Pancreas (tissue), 10 donors: ENCODE measurements around the gene DSTN. TPM values are rescaled to one million over a fixed set of nuclear protein-coding genes. Genes with fewer than 3 reads are reported as not detected.
A peak's percentile ranks its signal among the peaks of the same experiment; 100 is the strongest.

Experiments
- ATAC-seq, 4 donors: fragments of 200-7000 bp; cut with Tn5 transposase; one replicate each; pipeline versions ENCODE4 v1.8.0 to v1.9.1; 2020; ENCODE audit warnings: mild to moderate bottlenecking in 4 of 4, moderate library complexity in 4 of 4
- DNase-seq, 6 donors: peaks; one replicate each; pipeline ENCODE4 v3.0.0-alpha.2; 2020
- FAIRE-seq: peaks from 2 replicates; lab custom pipeline; 2012; peaks lifted over from hg19 to GRCh38; lab: Jason Lieb, UNC
- H3K27ac ChIP-seq, 4 donors: fragments of 200-600 bp; sonication (generic); 1 replicate in 3 of 4; 2 replicates in 1 of 4; pipeline versions ENCODE4 v1.5.0 to v1.8.0; 2020
- H3K27me3 ChIP-seq, 4 donors: fragments of 200-600 bp; one replicate each; pipeline ENCODE4 v1.8.0; 2021
- H3K36me3 ChIP-seq, 3 donors: fragments of 200-600 bp; sonication (generic) in 1 of 3; one replicate each; pipeline versions ENCODE4 v1.5.0 to v1.8.0; 2020 to 2021
- H3K4me1 ChIP-seq, 3 donors: fragments of 200-600 bp; one replicate each; pipeline ENCODE4 v1.8.0; 2021
- H3K4me3 ChIP-seq, 4 donors: fragments of 200-600 bp; sonication (generic) in 2 of 4; one replicate each; pipeline versions ENCODE4 v1.5.0 to v1.8.0; 2020 to 2021
- H3K9me3 ChIP-seq, 4 donors: fragments of 200-600 bp; one replicate each; pipeline ENCODE4 v1.8.0; 2021
- WGBS, 2 donors: extraction: QIAGEN DNeasy Blood & Tissue Kit; methylation state at CpG; one replicate each; pipeline ENCODE4 v1.1.7; 2013; 5-methylcytosine and 5-hydroxymethylcytosine counted together
- intact Hi-C, 3 donors: fragments of 100-400 bp; cut with DNase I; formaldehyde crosslinking; loops; one replicate each; pipeline versions ENCODE4 v1.11.1 to v1.14.2; 2022
- polyA plus RNA-seq, 2 donors: library from polyadenylated mRNA; stranded (reverse); fragments of 200-250 nt; gene quantifications; one replicate each; pipeline ENCODE4 v1.2.3, GENCODE V29; 2013
- total RNA-seq, 6 donors: library from RNA; stranded (reverse); fragmentation: NEBNext Ultra II Directional in 4 of 6; extraction: Animal tissue kit (Norgen Biotek cat#: 25700) in 4 of 6; gene quantifications; one replicate each; pipeline versions ENCODE4 v1.2.1 to v1.2.4, GENCODE V29; 2021 to 2023
- TF ChIP-seq, protein P1 (sequence below), 4 donors: fragments of 200-600 bp; sonication (generic) in 3 of 4; IDR thresholded peaks; one replicate each; pipeline versions ENCODE4 v1.5.0 to v1.8.0; 2021; ENCODE audit warnings: antibody characterized with exemption in 4 of 4
- donor health status: healthy with polysubstance abuse.
- donor health status: DM: no; HTN: no; CAD: no; lungs with moderate emphysema.
- donor health status: DM: no; HTN: no; CAD: no.
- donor health status: control.
- donor health status: control.
- donor health status: Bipolar disorder and iron deficiency.
- donor health status: DM: yes; HTN: yes; CAD: no.
- donor health status: DM: no; HTN: no; CAD: no.
- donor health status: DM: no; HTN: no; CAD: no.
- donor health status: DM: yes; HTN: yes; CAD: no.

The DSTN gene
- total and polyA plus RNA-seq, 8 donors = 138 to 242 (median 182) TPM

- peak overlapping the region in 2 of 4 donors; percentile 56 to 62 for H3K27ac ChIP-seq
- H3K4me3 ChIP-seq = no peak overlapping the region
- TF ChIP-seq, protein P1, sequence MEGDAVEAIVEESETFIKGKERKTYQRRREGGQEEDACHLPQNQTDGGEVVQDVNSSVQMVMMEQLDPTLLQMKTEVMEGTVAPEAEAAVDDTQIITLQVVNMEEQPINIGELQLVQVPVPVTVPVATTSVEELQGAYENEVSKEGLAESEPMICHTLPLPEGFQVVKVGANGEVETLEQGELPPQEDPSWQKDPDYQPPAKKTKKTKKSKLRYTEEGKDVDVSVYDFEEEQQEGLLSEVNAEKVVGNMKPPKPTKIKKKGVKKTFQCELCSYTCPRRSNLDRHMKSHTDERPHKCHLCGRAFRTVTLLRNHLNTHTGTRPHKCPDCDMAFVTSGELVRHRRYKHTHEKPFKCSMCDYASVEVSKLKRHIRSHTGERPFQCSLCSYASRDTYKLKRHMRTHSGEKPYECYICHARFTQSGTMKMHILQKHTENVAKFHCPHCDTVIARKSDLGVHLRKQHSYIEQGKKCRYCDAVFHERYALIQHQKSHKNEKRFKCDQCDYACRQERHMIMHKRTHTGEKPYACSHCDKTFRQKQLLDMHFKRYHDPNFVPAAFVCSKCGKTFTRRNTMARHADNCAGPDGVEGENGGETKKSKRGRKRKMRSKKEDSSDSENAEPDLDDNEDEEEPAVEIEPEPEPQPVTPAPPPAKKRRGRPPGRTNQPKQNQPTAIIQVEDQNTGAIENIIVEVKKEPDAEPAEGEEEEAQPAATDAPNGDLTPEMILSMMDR (IDR thresholded peaks at IDR 0.05) = no peak
- no peaks in the 10 kb centered on the region for H3K27me3 ChIP-seq
- peaks cover 32 to 50% (median 39%) of the 10 kb centered on the region in 3 donors for H3K4me1 ChIP-seq
- 47 to 62% methylated on average over 8 of the region's 8 CpGs for WGBS, 2 donors
- H3K36me3 ChIP-seq = peaks cover 0 to 7% (median 5%) of the 10 kb centered on the region in 3 donors
- H3K9me3 ChIP-seq = no peaks in the 10 kb centered on the region
- ATAC-seq = no peak
- DNase-seq = no peak
- intact Hi-C loops = loop anchor here in 1 of 3 donors (10.0 kb wide), 1 partner anchor 75 kb away; the partner anchor contains the start of gene BFSP1
- no peak for FAIRE-seq
Observed at GRCh38 chr20:17609811-17610377, 40.0 kb downstream of the DSTN start.

DNA sequence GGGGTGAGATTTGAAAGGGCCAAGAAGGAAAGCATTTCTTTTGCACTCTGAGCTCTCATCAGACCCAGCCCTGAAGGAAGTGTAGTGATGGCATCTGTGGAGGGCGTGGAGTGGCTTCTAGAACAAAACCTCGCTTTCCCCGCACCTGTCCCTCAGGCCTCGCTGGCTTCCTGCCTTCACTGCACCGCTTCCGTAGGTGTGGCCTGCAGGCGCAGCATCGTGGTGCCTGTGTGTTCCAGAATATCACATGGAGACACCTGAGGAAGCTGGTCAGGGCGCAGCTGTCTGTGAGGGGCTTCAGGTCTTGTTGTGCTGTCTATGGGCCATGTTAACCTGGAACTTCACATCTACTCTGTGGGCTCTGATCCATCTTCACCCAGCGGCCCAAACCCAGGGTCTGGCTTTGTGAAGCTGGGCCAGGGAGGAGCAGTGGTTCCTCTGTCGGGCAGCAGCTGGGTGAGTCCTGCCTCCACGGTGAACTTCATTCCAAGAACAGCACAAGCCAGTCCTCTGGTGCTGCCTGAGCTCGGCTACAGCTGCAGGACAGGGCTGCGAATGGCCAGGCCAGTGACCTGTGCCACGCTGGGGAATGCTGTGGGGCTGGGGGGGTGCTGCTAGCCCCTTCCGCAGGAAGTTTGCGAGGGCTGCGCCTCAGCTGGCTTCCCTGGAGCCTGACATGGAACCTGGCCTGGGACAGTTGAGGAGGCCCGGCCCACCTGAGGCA is 40.9 kb downstream of the DSTN start:
- TF ChIP-seq, protein P1 (IDR thresholded peaks at IDR 0.05) = no peak
- ATAC-seq = peak in 3 of 4 donors; percentile 2 to 4 (median 3)
- Histone ChIP-seq H3K4me1 (peaks cover 32 to 52% (median 37%) of the 10 kb centered on the region in 3 donors), H3K27me3 (no peaks in the 10 kb centered on the region), H3K27ac (peak overlapping the region; percentile 55 to 62 (median 57)), H3K9me3 (no peaks in the 10 kb centered on the region), H3K36me3 (peaks cover 0 to 14% (median 12%) of the 10 kb centered on the region in 3 donors), H3K4me3 (no peak overlapping the region)
- intact Hi-C loops = loop anchor here in 1 of 3 donors (10.0 kb wide), 1 partner anchor 76 kb away; the partner anchor contains the start of gene BFSP1
- no peak for FAIRE-seq
- WGBS, 2 donors = 47 to 48% methylated on average over 19 of the region's 19 CpGs
- DNase-seq = peak in 5 of 6 donors; percentile 44 to 86 (median 66)

DNA sequence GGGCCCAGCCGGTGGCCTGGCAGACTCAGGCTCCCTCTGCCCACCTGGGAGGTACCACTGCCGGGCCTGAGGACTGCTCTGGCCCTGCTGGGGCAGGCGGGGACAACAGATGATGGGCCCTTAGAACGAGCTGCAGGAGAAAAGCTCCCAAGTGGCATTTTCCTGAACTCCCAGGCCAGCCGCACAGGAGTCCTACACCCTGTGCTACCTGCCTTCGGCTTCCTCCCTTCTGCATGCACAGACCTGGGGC is 41.3 kb downstream of the DSTN start:
- no peaks in the 10 kb centered on the region for H3K9me3 ChIP-seq
- peaks cover 28 to 51% (median 32%) of the 10 kb centered on the region in 3 donors for H3K4me1 ChIP-seq

DNA sequence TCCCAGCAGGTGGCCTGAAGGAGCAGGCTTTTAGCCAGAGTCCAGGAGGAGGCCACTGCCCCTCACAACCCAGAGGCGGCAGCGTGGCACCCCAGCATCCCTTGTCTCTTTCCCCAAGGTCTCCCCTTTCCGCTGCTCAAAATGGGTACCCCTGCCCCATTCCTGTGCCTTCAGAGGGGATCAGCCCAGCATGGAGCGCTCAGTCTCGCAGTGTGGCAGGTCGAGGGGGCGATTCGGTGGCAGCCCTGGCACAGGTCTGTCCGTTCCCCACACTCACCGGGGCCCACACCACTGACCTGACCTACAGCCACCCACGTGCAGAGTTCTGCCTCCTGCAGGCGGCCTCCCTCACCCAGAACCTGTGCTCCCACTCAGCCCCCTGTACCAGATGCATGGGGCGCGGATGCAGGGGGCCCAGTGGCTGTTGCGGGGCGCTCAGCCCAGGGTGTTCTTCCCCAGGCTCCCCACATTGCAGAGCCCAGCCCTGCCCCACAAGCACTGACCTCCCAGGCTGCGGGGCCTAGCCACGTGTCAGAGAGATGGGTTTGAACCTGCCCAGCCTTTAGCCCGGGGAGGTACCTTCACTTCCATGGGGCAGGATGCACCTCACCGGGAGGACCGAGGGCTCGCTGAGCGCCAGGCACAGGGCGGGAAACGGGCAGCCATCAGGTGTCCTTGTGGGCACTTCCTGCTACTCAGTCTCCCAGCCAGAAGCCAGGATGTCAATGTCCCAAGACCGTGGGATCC is 41.8 kb downstream of the DSTN start:
- peak overlapping the region; percentile 55 to 62 (median 57) for H3K27ac ChIP-seq
- ATAC-seq (peak; percentile 13 to 25 (median 17)), FAIRE-seq (no peak), DNase-seq (peak in 5 of 6 donors; percentile 61 to 88 (median 70))
- H3K27me3 ChIP-seq = no peaks in the 10 kb centered on the region
- H3K9me3 ChIP-seq = no peaks in the 10 kb centered on the region
- H3K36me3 ChIP-seq = peaks cover 4 to 19% (median 18%) of the 10 kb centered on the region in 3 donors
- 47 to 51% methylated on average over 26 of the region's 26 CpGs for WGBS, 2 donors
- H3K4me3 ChIP-seq = no peak overlapping the region
- TF ChIP-seq, protein P1 (IDR thresholded peaks at IDR 0.05) = peak in 1 of 4 donors; percentile 9
- intact Hi-C loops = loop anchor here in 1 of 3 donors (10.0 kb wide), 1 partner anchor 77 kb away; the partner anchor contains the start of gene BFSP1
- H3K4me1 ChIP-seq = peaks cover 23 to 46% (median 27%) of the 10 kb centered on the region in 3 donors

More for the DNA sequence above, 41.3 kb downstream of the DSTN start:
- intact Hi-C loops = loop anchor here in 1 of 3 donors (10.0 kb wide), 1 partner anchor 76 kb away; the partner anchor contains the start of gene BFSP1
- H3K27me3 ChIP-seq = no peaks in the 10 kb centered on the region
- no peak for FAIRE-seq
- TF ChIP-seq, protein P1 (IDR thresholded peaks at IDR 0.05) = peak in 3 of 4 donors; percentile 25 to 39 (median 39)
- 32 to 44% methylated on average over 6 of the region's 6 CpGs for WGBS, 2 donors
- ATAC-seq = peak; percentile 49 to 64 (median 56)
- peak overlapping the region; percentile 55 to 62 (median 57) for H3K27ac ChIP-seq
- H3K36me3 ChIP-seq = peaks cover 0 to 17% (median 16%) of the 10 kb centered on the region in 3 donors
- H3K4me3 ChIP-seq = no peak overlapping the region
- peak in 2 of 6 donors; percentile 70 to 71 for DNase-seq
